GM19240 (cell line): ENCODE results near the gene SLC25A44.
"Not testable (repeated sequence)": the region's sequence is repeated elsewhere in the genome, so short reads cannot be mapped to it uniquely, and the experiment has no call there.

Experiments
- DNase-seq: peaks from one replicate; pipeline ENCODE4 v3.0.0; 2011; ENCODE audit warnings: low spot score; ENCODE audit not compliant: insufficient read length

The SLC25A44 gene

DNA sequence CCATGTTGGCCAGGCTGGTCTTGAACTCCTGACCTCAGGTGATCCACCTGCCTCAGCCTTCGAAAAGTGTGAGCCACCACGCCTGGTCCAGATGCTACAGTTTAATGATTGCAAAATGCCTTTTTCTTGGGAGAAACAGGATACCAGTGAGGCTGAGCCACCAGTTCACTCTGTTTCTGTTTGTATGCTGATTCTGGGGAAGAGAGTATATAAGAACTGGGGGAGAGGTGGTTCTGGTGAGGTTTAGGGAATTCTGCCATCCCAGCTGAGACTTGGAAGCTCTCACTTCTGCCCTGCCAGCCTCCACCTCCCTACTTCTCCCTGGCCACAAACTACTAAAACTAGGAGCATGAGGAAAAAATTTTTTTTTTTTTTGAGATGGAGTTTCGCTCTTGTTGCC, 10.8 kb downstream of the SLC25A44 start:
- DNase-seq = no peak

DNA sequence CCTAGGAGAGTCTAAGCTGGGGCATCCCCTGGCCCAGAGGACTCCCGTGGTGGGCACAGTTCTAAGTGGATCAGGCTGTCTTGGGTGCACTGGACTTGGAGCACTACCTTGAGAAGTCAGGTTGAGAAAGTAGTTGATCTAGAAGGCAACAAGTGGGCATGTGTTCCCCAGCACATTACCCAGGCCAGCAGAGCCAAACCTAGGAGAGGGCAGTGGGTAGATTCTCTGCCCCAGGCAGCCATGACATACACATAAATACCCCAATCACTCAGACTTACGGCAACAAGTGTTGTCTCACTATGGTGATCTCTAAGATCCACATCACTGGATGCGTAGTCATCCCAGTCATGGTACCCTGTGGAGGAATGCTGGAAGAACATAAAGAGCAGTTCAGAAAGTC, 17.3 kb downstream of the SLC25A44 start:
- no peak for DNase-seq

DNA sequence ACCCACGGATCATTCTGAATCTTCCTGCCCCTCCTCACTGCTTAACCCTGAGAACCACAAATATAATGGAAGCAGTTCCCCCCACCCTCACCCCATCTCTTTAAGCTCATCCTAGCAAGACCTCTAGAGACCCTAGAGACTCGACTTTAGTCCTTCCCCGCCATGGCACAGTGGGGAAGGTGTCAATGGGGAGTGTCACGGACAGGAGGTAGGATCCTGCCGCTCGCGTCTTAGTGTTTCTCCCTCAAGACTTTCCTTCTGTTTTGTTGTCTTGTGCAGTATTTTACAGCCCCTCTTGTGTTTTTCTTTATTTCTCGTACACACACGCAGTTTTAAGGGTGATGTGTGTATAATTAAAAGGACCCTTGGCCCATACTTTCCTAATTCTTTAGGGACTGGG, 18.2 kb downstream of the SLC25A44 start:
- no peak for DNase-seq

DNA sequence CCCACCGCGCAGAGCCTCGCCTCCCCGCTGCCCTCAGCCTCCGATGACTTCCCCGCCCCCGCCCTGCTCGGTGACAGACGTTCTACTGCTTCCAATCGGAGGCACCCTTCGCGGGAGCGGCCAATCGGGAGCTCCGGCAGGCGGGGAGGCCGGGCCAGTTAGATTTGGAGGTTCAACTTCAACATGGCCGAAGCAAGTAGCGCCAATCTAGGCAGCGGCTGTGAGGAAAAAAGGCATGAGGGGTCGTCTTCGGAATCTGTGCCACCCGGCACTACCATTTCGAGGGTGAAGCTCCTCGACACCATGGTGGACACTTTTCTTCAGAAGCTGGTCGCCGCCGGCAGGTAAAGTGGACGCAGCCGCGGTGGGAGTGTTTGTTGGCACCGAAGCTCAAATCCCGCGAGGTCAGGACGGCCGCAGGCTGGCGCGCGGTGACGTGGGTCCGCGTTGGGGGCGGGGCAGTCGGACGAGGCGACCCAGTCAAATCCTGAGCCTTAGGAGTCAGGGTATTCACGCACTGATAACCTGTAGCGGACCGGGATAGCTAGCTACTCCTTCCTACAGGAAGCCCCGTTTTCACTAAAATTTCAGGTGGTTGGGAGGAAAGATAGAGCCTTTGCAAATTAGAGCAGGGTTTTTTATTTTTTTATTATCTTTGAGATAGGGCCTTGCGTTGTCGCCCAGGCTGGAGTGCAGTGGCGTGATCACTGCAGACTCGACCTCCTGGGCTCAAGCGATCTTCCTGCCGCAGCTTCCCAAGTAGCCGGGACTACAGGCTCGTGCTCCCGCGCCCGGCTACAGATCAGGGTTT, 19.1 kb downstream of the SLC25A44 start, which contains the start of gene PMF1:
Gene PMF1, plus strand, starts transcription at position 175 of the 811 bp plus-strand sequence. Its CDS starts 9 bp downstream, at position 184.
- DNase-seq = peak; percentile 100

DNA sequence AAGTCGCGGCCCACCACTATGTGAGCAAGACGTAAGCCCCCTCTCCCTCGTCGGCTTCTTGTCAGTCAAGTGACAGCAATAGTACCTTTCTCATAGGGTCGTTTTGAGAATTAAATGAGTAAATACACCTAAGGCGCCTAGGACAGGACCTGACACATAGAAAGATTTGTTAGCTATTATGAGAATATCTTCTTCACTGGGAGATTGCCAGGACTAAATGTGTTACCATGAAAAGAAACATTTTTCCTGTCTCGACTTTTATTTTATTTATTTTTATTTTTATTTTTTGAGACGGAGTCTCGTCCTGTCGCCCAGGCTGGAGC, 19.7 kb downstream of the SLC25A44 start:
- no peak for DNase-seq

DNA sequence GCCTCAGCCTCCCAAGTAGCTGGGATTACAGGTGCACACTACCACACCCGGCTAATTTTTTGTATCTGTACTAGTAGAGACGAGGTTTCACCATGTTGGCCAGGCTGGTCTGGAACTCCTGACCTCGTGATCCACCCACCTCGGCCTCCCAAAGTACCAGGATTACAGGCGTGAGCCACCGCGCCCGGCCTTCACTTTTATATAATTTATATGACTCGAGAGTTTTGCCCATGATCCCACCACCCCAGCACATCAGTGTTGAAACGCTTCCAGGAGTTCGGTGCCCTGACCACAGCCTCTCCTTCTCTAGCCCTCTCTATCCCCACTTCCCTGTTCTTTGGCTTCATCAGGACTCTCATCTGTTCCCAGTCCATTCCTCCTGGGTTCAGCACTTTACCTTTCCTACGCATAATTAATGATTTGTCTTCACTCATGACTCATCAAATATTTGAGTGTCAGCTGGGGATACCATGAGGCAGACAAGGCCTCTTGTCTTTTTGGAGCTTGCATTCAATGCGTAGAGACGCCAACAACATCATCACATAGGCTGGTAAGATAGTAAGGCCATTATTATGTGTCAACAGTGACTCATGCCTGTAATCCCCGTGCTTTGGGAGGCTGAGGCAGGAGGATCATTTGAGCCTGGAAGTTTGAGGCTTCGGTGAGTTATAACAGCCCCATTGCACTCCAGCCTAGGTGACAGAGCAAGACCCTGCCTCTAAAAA, 20.3 kb downstream of the SLC25A44 start:
- DNase-seq = no peak

DNA sequence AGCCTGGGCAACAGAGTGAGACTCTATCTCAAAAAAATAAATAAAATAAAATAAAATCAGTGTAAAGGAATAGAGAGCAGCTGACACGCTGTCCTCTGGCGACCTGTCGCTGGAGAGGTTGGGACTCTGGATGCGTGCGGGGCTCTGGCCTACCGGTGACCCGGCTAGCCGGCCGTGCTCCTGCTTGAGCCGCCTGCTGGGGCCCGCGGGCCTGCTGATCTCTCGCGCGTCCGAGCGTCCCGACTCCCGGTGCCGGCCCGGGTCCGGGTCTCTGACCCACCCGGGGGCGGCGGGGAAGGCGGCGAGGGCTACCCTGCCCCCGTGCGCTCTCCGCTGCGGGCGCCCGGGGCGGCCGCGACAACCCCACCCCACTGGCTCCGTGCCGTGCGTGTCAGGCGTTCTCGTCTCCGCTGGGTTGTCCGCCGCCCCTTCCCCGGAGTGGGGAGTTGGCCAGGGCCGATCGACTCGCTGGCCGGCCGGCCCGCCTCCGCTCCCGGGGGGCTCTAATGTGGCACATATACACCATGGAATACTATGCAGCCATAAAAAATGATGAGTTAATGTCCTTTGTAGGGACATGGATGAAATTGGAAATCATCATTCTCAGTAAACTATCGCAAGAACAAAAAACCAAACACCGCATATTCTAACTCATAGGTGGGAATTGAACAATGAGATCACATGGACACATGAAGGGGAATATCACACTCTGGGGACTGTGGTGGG, 22.6 kb downstream of the SLC25A44 start:
- DNase-seq = not testable (repeated sequence)

DNA sequence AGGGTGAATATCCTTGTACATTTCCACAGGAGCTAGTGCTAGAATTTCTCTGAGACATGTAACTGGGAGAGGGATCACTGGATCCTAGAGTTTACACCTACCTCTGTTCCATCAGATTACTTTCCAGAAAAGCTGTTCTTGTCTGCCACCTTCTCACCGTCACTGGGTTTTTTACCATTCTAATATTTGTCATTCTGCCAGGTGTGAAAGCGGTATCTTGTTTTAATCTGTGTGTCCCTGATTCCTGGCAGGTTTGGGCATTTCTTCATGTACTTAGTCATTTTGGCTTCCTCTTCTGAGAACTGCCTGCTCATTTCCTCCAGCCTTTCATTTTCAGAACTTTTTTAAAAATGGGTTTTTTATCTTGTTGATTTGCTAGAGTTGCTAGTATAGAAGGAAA, 24.0 kb downstream of the SLC25A44 start:
- no peak for DNase-seq

DNA sequence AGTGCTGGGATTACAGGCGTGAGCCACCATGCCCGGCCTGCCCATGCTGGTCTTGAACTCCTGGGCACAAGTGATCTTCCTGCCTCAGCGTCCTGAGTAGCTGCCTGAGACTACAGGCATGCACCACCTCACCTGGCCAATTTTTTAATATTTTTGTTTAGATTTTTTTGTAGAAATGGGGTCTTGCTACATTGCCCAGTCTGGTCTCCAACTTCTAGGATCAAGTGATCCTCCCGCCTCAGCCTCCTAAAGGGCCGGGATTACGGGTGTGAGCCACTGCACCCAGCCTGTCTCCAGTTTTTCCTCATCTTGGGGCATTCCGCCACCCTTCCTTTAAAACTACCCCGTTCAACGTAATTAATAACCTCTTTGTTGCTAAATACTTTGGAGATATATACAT, 26.3 kb downstream of the SLC25A44 start:
- no peak for DNase-seq

DNA sequence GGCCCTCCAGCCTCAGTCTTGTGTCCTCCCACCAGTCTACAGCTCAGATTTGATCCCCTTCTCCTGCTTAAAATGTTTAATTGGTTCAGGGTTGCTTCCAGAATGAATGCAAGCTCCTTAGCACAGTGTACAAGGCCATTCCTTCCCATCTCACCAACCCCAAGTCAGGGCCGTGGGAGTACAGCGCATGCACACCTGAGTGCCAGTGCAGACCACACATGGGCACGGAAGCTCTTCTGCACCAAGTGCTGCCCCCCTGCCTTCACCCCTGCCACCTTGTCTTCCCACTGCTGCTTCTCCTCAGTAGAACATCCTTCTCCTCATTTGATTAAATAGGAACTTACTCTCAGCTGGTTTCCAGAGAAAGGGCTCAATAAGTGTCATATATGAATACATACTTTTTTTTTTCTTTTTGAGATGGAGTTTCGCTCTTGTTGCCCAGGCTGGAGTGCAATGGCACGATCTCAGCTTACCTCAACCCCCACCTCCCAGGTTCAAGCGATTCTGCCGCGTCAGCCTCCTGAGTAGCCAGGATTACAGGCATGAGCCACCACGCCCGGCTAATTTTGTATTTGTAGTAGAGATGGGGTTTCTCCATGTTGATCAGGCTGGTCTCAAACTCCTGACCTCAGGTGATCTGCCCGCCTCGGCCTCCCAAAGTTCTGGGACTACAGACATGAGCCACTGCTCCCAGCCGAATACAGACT, 28.2 kb downstream of the SLC25A44 start:
- DNase-seq = no peak

DNA sequence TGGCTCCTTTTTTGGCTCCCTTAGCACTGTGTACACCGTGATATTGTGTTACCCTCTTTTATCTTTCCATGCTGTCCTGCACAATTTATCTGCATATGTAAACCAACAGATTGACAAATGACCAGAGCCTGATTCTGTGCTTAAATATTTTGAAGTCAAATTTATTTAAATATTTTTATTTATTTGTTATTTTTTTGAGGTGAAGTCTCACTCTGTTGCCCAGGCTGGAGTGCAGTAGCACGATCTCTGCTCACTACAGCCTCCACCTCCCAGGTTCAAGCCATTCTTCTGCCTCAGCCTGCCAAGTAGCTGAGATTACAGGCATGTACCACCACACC, 31.7 kb downstream of the SLC25A44 start:
- no peak for DNase-seq

DNA sequence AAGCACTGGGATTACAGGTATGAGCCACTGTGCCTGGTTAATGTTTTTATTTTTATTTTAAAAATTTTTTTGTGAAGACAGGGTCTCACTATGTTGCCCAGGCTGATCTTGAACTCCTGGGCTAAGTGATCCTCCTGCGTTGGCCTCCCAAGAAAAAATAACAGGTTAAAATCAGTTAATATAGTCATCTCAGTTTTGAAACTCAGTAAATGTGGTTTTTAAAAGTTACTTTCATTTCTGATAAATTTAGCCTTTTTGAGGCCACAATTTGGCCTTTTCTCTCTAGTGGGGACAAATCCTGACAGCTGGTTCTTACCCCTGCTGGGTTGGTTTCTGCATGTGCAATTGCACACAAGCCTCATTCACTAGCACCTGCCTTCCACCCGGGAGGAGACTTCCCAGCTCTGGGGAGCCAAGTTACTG, 32.2 kb downstream of the SLC25A44 start:
- DNase-seq = peak; percentile 82

DNA sequence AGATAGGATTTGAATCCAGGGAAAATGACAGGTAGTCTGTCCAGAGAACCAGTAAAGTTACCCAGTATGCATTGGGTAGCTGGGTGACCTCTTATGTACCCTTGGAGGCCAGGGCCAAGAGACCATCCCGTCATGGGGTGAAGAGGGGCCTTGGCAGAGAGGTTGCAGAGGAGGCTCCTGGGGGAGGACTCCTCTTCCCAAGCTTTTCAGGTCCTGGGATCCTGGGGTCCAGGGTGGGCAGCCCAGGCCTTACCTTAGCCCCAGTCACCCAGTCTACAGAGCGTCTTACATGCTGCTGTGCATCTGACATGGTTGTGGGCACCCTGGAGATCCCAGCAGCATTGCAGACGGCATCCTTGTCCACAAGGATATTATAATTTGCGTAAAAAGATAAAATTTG, 32.9 kb downstream of the SLC25A44 start:
- no peak for DNase-seq

DNA sequence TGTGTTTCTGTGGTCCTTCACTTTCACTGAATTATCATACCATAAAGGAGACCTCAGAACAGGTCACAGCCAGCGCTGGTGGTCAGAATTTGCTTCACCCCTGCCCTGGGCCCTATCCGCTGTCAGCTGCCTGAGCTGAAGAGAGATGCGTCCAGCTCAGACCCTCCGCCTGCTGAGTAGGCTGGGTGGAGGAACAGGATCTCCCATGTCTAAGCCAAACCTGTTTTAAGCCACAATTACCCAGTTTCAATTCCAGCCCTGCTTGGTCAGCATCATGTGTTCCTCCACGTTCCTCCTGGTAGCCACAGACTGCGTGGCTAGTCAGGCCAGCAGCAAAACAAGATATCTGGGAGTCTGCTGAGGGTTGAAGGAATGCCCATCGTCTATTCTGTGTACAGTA, 34.6 kb downstream of the SLC25A44 start:
- no peak for DNase-seq

DNA sequence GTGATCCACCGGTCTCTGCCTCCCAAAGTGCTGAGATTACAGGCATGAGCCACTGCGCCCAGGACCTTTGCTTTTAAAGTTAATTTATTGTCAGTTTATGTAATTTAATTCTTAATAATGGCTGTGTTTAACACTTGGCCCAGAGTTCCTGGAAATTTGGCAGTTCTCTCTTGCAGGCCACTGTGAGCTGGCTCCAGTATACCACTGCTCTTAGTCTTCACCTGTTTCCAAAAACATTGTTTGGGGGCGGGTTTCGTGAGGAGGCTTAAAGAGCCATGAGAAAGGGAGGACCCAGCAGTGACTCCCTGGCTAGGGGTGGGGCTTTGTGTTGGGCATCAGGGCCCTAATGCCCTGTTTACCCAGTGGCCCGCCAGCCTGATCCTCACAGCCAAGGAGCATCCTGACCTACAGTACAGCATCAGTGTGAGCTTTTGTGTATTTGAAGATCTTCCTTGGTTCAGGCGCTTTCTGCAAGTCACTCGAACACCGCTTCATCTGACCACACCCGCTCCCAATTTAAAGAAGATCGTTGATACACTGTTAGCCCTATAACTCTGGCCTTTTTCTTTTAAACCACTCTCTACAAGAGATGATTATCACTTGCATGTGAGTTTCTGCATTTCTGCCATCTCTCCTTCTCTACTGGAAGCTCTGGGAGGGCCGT, 36.0 kb downstream of the SLC25A44 start:
- DNase-seq = no peak

DNA sequence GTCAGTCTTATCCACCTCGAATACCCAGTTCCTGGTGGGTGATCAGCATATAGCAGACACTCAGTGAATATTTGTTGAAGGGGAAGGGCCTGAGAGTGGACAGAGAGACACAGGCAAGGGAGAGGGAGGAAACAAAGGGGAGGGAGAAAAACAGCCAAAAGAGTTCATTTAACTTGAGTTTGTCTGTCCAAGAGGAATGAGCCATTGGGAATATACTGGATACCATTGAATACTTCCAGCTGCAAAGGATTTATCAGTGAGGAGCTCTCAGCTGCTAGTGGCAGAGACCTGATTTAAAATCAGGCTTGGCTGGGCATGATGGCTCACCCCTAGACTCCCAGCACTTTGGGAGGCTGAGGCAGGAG, 36.6 kb downstream of the SLC25A44 start:
- DNase-seq = no peak

DNA sequence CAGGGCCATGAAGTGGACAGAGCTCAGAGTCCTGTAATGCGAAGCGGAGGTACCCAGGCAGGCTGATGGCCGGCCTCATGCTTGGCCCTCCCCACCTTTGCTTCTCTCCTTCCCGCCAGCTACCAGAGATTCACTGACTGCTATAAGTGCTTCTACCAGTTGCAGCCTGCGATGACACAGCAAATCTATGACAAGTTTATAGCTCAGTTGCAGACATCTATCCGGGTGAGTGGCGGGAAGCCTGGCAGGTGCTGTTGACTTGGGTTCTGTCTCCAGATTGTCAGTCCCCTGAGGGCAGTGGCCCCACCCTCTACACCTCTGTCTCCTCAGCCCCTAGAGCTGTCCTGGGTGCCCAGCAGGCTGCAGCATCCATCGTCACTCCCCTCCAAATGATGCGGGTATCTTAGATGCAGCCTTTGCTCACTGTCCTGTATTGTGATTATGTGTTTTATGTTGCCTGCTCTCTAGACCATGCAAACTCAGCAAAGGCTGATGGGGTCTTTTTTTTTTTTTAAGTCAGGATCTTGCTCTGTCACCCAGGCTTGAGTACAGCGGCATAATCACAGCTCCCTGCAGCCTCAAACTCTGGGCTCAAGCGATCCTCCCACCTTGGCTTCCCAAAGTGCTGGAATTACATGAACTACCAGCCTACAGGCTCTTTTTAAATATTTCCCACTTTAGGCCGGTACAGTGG, 38.4 kb downstream of the SLC25A44 start:
- no peak for DNase-seq

DNA sequence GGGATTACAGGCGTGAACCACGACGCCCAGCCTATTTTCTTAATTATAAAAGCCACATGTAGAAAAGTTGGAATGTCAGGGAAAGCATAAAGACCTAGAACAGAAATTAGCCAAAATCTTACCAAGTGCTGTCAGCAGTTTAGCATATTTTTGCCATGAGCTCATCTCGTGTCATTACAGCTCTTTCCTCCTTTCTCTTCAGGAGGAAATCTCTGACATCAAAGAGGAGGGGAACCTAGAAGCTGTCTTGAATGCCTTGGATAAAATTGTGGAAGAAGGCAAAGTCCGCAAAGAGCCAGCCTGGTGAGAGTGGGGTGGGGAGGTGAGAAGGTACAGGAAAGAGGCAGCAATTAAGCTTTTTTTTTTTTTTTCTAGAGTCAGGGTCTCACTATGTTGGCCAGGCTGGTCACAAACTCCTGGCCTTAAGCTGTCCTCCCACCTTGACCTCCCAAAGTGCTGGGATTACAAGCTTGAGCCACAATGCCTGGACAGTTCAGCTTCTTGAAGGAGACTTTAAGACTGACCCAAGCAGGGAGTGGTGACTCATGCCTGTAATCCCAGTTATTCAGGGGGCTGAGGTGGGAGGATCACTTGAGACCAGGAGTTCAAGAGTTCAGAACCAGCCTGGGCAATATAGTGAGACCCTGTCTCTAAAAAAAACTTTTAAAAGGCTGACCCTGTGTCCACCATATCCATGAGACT, 39.7 kb downstream of the SLC25A44 start:
- no peak for DNase-seq

DNA sequence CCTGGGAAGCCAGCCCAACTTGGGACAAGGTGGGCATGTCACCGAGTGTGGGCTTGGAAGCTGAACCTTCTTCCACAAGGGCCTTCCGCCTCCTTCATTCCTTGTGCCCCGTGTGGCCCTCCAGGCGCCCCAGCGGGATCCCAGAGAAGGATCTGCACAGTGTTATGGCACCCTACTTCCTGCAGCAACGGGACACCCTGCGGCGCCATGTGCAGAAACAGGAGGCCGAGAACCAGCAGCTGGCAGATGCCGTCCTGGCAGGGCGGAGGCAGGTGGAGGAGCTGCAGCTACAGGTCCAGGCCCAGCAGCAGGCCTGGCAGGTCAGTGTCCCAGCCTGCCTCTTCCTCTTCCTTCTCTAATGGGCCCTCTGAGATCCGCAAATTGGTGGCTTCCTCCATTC, 42.3 kb downstream of the SLC25A44 start:
- DNase-seq = no peak

DNA sequence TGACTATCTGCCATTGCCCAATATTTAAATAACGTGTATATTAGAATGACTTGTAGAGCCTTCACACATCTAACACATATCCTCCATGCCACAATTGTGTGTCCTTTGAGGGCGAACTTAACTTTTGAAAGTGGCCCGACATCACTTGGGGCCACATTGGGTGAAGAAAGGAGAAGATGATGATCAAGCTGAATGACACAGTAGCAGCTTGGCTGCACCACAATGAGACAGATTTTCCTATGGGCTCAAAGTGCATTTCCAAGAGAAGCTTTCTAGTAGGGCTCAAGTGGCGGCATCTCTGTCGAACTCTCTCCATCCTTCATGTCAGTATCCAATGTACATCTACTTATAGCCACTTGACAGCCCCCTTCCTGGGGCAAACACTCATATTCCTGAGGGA, 44.3 kb downstream of the SLC25A44 start:
- no peak for DNase-seq
